Adrenal gland (tissue), 12 donors: ENCODE measurements around the gene CPNE8. TPM values are rescaled to one million over a fixed set of nuclear protein-coding genes. Genes with fewer than 3 reads are reported as not detected.

Source experiments
- DNase-seq, 7 donors: peaks; one replicate each; pipeline ENCODE4 v3.0.0-alpha.2; 2019 to 2020
- H3K27ac ChIP-seq, 5 donors: fragments of 200-600 bp; sonication (generic) in 4 of 5; 1 replicate in 3 of 5; 2 replicates in 2 of 5; pipeline versions ENCODE4 v1.5.1 to v1.8.0; 2016 to 2020; ENCODE audit warnings: mild to moderate bottlenecking in 1 of 5
- H3K27me3 ChIP-seq: fragments of 200-600 bp; 2 replicates; pipeline ENCODE4 v1.8.0; 2021
- H3K36me3 ChIP-seq, 2 donors: fragments of 200-600 bp; replicated peaks in 1 of 2; 1 replicate in 1 of 2; 2 replicates in 1 of 2; pipeline versions ENCODE4 v1.5.1 to v1.8.0; 2018 to 2022
- H3K4me1 ChIP-seq, 2 donors: fragments of 200-600 bp; replicated peaks in 1 of 2; 1 replicate in 1 of 2; 2 replicates in 1 of 2; pipeline versions ENCODE4 v1.5.1 to v1.8.0; 2018 to 2021
- H3K4me3 ChIP-seq, 4 donors: fragments of 200-600 bp; sonication (generic) in 3 of 4; one replicate each; pipeline ENCODE4 v1.5.1; 2016 to 2018
- H3K9me3 ChIP-seq, 3 donors: fragments of 200-600 bp; sonication (generic) in 1 of 3; replicated peaks in 1 of 3; 1 replicate in 2 of 3; 2 replicates in 1 of 3; pipeline versions ENCODE4 v1.5.1 to v1.8.0; 2016 to 2021
- POLR2A ChIP-seq, 2 donors: fragments of 450-650 bp; IDR thresholded peaks; one replicate each; pipeline ENCODE4 v1.6.1; 2017; ENCODE audit warnings: antibody characterized with exemption in 2 of 2, mild to moderate bottlenecking in 2 of 2, moderate library complexity in 1 of 2
- WGBS, 4 donors: extraction: QIAGEN DNeasy Blood & Tissue Kit in 2 of 4; methylation state at CpG; one replicate each; pipeline versions ENCODE4 v1.1.5 to v1.1.7; 2013 to 2017; 5-methylcytosine and 5-hydroxymethylcytosine counted together
- intact Hi-C, 2 donors: fragments of 100-400 bp; cut with DNase I; formaldehyde crosslinking; loops; one replicate each; pipeline versions ENCODE4 v1.14.1 to v1.15.0; 2022 to 2023
- polyA plus RNA-seq, 3 donors: library from polyadenylated mRNA; stranded (reverse); fragments of 200-250 nt in 2 of 3; fragments of 350-450 nt in 1 of 3; fragmentation: Illumina TruSeq in 1 of 3; extraction: RNeasy Lipid Tissue Mini Kit (QIAGEN cat#74804) in 1 of 3; gene quantifications; one replicate each; pipeline ENCODE4 v1.2.3, GENCODE V29; 2013 to 2014
- total RNA-seq, 9 donors: library from RNA; depleted of rRNA in 4 of 9; stranded (reverse); fragments of >200 nt in 4 of 9; fragments of 120-200 nt in 1 of 9; fragmentation: NEBNext Ultra II Directional in 1 of 9; extraction: Animal tissue kit (Norgen Biotek cat#: 25700) in 1 of 9; gene quantifications; one replicate each; pipeline versions ENCODE4 v1.1.0 to v1.2.4, GENCODE V29; 2013 to 2023
- TF ChIP-seq, protein P1 (sequence below), 6 experiments: fragments of 450-650 bp in 4 of 6; fragments of 200-600 bp in 2 of 6; sonication (generic) in 1 of 6; IDR thresholded peaks; 1 replicate in 5 of 6; 2 replicates in 1 of 6; pipeline versions ENCODE4 v1.5.1 to v1.8.0; 2016 to 2021; ENCODE audit warnings: antibody characterized with exemption in 6 of 6, mild to moderate bottlenecking in 2 of 6, moderate library complexity in 1 of 6
- donor health status: healthy with polysubstance abuse.
- donor health status: Bipolar disorder and iron deficiency.
- donor health status: DM: yes; HTN: yes; CAD: no.
- donor health status: DM: no; HTN: no; CAD: no.
- donor health status: DM: no; HTN: no; CAD: no.
- donor health status: DM: yes; HTN: yes; CAD: no.

CPNE8 gene
- total and polyA plus RNA-seq, 12 donors = 5.8 to 36.3 (median 17.4) TPM

GRCh38 chr12:38890102-38890855 lies 15.1 kb downstream of the CPNE8 start:
- Histone ChIP-seq H3K4me1 (peaks cover 0 to 3% of the 10 kb centered on the region in 2 donors), H3K27me3 (no peaks in the 10 kb centered on the region), H3K36me3 (no peaks in the 10 kb centered on the region), H3K27ac (no peak overlapping the region), H3K9me3 (no peaks in the 10 kb centered on the region), H3K4me3 (no peak overlapping the region)
- intact Hi-C loops = no loop called here
- no peak for DNase-seq
- TF ChIP-seq POLR2A (IDR thresholded peaks at IDR 0.05) = no peak
- TF ChIP-seq, protein P1, sequence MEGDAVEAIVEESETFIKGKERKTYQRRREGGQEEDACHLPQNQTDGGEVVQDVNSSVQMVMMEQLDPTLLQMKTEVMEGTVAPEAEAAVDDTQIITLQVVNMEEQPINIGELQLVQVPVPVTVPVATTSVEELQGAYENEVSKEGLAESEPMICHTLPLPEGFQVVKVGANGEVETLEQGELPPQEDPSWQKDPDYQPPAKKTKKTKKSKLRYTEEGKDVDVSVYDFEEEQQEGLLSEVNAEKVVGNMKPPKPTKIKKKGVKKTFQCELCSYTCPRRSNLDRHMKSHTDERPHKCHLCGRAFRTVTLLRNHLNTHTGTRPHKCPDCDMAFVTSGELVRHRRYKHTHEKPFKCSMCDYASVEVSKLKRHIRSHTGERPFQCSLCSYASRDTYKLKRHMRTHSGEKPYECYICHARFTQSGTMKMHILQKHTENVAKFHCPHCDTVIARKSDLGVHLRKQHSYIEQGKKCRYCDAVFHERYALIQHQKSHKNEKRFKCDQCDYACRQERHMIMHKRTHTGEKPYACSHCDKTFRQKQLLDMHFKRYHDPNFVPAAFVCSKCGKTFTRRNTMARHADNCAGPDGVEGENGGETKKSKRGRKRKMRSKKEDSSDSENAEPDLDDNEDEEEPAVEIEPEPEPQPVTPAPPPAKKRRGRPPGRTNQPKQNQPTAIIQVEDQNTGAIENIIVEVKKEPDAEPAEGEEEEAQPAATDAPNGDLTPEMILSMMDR (IDR thresholded peaks at IDR 0.05) = no peak
- WGBS, 4 donors = 52 to 69% (median 64%) methylated on average over 1 of the region's 1 CpG

GRCh38 chr12:38889297-38889815 lies 16.0 kb downstream of the CPNE8 start:
- WGBS, 4 donors = 90 to 95% (median 91%) methylated on average over 5 of the region's 5 CpGs
- Histone ChIP-seq H3K4me3 (no peak overlapping the region), H3K27ac (no peak overlapping the region), H3K27me3 (no peaks in the 10 kb centered on the region), H3K4me1 (peaks cover 0 to 3% of the 10 kb centered on the region in 2 donors), H3K36me3 (no peaks in the 10 kb centered on the region), H3K9me3 (no peaks in the 10 kb centered on the region)
- DNase-seq = no peak
- intact Hi-C loops = no loop called here
- TF ChIP-seq, protein P1 (IDR thresholded peaks at IDR 0.05) = no peak
- TF ChIP-seq POLR2A (IDR thresholded peaks at IDR 0.05) = no peak

GRCh38 chr12:38887770-38888169 lies 17.6 kb downstream of the CPNE8 start:
- intact Hi-C loops = no loop called here
- no peak for DNase-seq
- Histone ChIP-seq H3K27ac (no peak overlapping the region), H3K9me3 (no peaks in the 10 kb centered on the region), H3K27me3 (no peaks in the 10 kb centered on the region), H3K4me3 (no peak overlapping the region), H3K4me1 (peaks cover 0 to 3% of the 10 kb centered on the region in 2 donors), H3K36me3 (no peaks in the 10 kb centered on the region)
- TF ChIP-seq POLR2A (IDR thresholded peaks at IDR 0.05) = no peak
- TF ChIP-seq, protein P1 (IDR thresholded peaks at IDR 0.05) = no peak
- WGBS, 4 donors = 77 to 88% (median 81%) methylated on average over 1 of the region's 1 CpG

DNA sequence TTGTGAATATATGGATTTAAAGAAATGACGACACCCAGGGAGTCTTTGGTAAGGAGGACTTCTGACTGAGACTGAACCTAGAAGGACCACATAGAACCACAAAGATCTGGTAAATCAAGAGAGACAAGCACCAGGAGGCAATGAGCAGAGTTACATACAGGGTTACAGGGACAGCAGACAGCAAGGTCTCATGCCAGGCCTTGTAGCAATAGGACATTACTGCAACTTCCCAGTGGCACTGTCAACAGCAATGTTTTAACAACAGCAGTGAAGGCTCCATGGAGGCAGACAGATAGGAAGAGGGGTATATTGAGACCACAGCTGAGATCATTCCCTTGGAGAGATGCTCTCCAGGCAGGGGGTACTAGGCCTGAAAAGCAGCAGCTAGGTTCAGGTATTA lies 18.5 kb downstream of the CPNE8 start:
- H3K27ac ChIP-seq = no peak overlapping the region
- intact Hi-C loops = no loop called here
- 94 to 100% (median 96%) methylated on average over 1 of the region's 1 CpG for WGBS, 4 donors

More for the DNA sequence above, 18.5 kb downstream of the CPNE8 start:
- no peaks in the 10 kb centered on the region for H3K27me3 ChIP-seq
- H3K9me3 ChIP-seq = no peaks in the 10 kb centered on the region
- no peak overlapping the region for H3K4me3 ChIP-seq
- no peak for DNase-seq
- no peaks in the 10 kb centered on the region for H3K36me3 ChIP-seq
- TF ChIP-seq POLR2A (IDR thresholded peaks at IDR 0.05) = no peak
- TF ChIP-seq, protein P1 (IDR thresholded peaks at IDR 0.05) = no peak
- peaks cover 0 to 3% of the 10 kb centered on the region in 2 donors for H3K4me1 ChIP-seq
